ENCODE data around the gene AKAP13.

AKAP13 gene

DNA sequence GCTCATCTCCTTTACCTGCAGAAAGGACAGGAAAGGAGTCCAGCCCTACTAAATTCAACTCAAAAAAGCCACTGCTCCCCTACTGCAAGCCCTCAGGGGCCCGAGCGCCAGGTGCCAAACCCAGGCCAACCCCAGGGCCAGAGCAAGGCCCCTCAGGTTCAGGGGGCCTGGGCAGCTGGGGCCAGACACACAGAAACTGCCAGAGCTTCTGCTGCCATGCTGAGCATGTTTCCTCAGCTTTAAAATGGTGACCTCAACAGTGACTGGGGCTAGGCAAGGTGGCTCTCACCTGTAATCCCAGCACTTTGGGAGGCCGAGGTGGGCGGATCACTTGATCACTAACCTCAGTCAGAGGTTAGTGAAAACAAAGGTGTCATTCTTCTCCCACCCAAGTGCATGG lies 375.5 kb downstream of the AKAP13 start:
- Histone ChIP-seq H3K9me3 (no peaks in the 10 kb centered on the region), H3K4me3 (ENCODE audit: low read depth in 1 of 2, low read length in 1 of 2) (no peak overlapping the region), H3K36me3 (no peaks in the 10 kb centered on the region), H3K4me1 (ENCODE audit: control insufficient read depth in 1 of 2, insufficient read depth in 1 of 2, low read depth in 1 of 2, low read length in 1 of 2) (no peaks in the 10 kb centered on the region), H3K27ac (no peak overlapping the region), H3K27me3 (peaks cover 10% of the 10 kb centered on the region)
- no peak for TF ChIP-seq CTCF (IDR thresholded peaks at IDR 0.05)

- no peaks in the 10 kb centered on the region for H3K36me3 ChIP-seq
- H3K9me3 ChIP-seq: no peaks in the 10 kb centered on the region
- no peak overlapping the region for H3K4me3 ChIP-seq (ENCODE audit: low read depth in 1 of 2, low read length in 1 of 2)
- no peak for TF ChIP-seq CTCF (IDR thresholded peaks at IDR 0.05)
- no peaks in the 10 kb centered on the region for H3K4me1 ChIP-seq (ENCODE audit: control insufficient read depth in 1 of 2, insufficient read depth in 1 of 2, low read depth in 1 of 2, low read length in 1 of 2)
- peaks cover 10% of the 10 kb centered on the region for H3K27me3 ChIP-seq
- H3K27ac ChIP-seq: no peak overlapping the region
Measured at GRCh38 chr15:85756411-85757072, 376.1 kb downstream of the AKAP13 start.

DNA sequence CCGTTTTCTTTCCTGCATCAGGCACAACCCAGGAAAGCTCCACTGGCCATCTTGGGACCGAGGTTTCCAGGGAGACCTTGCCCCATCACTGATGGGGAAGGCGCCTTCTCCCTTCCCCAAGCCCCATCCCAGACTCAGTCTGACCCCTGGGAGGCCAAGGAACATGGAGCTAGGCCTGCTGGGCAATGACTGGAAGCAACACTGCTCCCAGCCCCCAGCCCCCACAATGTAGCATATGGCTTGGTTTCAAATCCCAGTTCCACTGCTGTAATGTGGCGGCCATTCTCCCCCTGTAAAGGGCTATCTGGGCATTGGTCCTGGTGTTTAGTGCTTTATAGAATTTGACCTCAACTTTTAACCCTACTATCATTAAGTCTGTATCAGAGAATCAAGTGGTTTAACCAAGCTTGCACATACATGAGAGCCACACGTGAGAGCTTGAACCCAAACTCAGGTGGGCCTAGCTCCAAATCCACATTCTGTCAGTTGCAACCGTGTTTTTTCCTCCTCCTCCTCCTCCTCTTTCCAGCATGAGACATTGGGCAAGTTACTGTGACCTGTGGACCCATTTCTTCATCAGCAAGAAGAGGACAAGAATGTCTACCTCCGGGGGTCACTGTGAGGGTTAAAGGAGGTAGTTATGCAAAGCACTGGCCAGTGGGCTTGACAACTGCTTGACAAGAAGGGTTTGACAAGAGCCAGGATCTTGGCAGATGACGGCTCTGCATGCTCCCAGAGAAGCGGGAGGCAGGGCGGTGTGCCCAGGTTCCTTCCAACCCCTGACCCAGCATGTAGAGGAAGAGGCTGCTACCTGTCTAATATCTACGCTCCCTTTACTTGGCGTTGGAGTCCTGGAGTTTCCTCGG lies 376.9 kb downstream of the AKAP13 start:
- Histone ChIP-seq H3K4me1 (ENCODE audit: control insufficient read depth in 1 of 2, insufficient read depth in 1 of 2, low read depth in 1 of 2, low read length in 1 of 2) (no peaks in the 10 kb centered on the region), H3K9me3 (no peaks in the 10 kb centered on the region), H3K27ac (no peak overlapping the region), H3K27me3 (peaks cover 10% of the 10 kb centered on the region), H3K36me3 (no peaks in the 10 kb centered on the region), H3K4me3 (ENCODE audit: low read depth in 1 of 2, low read length in 1 of 2) (no peak overlapping the region)
- no peak for TF ChIP-seq CTCF (IDR thresholded peaks at IDR 0.05)

- H3K4me1 ChIP-seq (ENCODE audit: control insufficient read depth in 1 of 2, insufficient read depth in 1 of 2, low read depth in 1 of 2, low read length in 1 of 2): no peaks in the 10 kb centered on the region
- no peaks in the 10 kb centered on the region for H3K9me3 ChIP-seq
- H3K27me3 ChIP-seq: peaks cover 3% of the 10 kb centered on the region
- H3K27ac ChIP-seq: no peak overlapping the region
- TF ChIP-seq CTCF (IDR thresholded peaks at IDR 0.05): no peak
- H3K4me3 ChIP-seq (ENCODE audit: low read depth in 1 of 2, low read length in 1 of 2): no peak overlapping the region
- no peaks in the 10 kb centered on the region for H3K36me3 ChIP-seq
Measured at GRCh38 chr15:85757939-85758654, 377.7 kb downstream of the AKAP13 start.

GRCh38 chr15:85758655-85758978 lies 378.2 kb downstream of the AKAP13 start:
- no peak for TF ChIP-seq CTCF (IDR thresholded peaks at IDR 0.05)
- no peak overlapping the region for H3K4me3 ChIP-seq (ENCODE audit: low read depth in 1 of 2, low read length in 1 of 2)
- H3K27ac ChIP-seq: no peak overlapping the region
- no peaks in the 10 kb centered on the region for H3K4me1 ChIP-seq (ENCODE audit: control insufficient read depth in 1 of 2, insufficient read depth in 1 of 2, low read depth in 1 of 2, low read length in 1 of 2)
- H3K27me3 ChIP-seq: no peaks in the 10 kb centered on the region
- H3K9me3 ChIP-seq: no peaks in the 10 kb centered on the region
- H3K36me3 ChIP-seq: no peaks in the 10 kb centered on the region
